Non-pigmented ciliary epithelial cell (primary cell): ENCODE results near the gene FKBP8.
"Not testable (repeated sequence)": the region's sequence is repeated elsewhere in the genome, so short reads cannot be mapped to it uniquely, and the experiment has no call there.

Experiments
- DNase-seq: peaks from one replicate; pipeline ENCODE4 v3.0.0-alpha.2; 2010; ENCODE audit warnings: low read depth

Gene FKBP8

DNA sequence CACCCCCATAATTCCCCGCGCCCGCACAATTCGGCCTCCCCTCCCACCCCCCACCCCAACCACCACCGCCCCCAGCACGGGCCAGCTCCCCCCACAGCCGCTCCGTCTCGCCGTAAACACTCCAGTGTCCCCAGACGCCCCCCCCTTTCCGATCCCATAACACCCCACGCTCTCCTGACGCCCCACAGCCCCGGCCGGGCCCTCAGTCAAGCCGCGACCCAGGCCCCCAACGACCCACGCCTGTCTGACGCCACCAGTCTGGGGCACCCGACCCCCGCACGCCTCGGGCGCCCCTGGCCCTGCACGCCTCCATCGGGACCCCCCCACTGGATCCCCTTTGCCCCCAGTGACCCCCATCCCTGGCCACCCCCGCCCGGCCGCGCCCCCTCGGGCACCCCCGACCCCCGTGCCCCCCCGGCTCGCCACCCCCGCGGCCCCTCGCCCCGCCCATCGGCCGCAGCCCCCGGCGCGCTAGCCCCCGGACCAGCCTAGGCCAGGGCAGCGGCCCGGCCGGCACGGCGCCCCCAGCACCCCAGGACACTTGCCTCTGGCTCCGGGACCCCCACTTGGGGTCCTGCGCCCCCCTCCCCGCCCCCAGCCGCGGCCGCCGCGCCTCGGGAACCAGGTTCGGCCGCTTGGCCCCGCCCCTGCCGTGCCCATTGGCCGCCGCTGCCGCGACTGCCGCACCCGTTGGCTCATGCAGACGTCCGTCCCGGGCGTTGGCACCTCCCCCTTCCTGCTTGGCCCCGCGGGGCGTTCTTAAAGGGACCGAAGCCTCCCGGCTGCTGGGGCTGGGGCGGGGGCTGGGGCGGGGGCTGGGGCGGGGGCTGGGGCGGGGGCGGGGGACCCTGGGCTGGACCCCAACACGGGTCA lies at the start of gene FKBP8:
TSS of gene FKBP8 (minus strand) at position 633 of the 873 bp plus-strand sequence. CDS start 1,603 bp downstream, outside the sequence.
- peak; percentile 48 for DNase-seq

- not testable (repeated sequence) for DNase-seq
Measured at GRCh38 chr19:18592732-18593131, 49.4 kb upstream of the FKBP8 start.

- no peak for DNase-seq
Measured at GRCh38 chr19:18591735-18592385, 48.5 kb upstream of the FKBP8 start.

DNA sequence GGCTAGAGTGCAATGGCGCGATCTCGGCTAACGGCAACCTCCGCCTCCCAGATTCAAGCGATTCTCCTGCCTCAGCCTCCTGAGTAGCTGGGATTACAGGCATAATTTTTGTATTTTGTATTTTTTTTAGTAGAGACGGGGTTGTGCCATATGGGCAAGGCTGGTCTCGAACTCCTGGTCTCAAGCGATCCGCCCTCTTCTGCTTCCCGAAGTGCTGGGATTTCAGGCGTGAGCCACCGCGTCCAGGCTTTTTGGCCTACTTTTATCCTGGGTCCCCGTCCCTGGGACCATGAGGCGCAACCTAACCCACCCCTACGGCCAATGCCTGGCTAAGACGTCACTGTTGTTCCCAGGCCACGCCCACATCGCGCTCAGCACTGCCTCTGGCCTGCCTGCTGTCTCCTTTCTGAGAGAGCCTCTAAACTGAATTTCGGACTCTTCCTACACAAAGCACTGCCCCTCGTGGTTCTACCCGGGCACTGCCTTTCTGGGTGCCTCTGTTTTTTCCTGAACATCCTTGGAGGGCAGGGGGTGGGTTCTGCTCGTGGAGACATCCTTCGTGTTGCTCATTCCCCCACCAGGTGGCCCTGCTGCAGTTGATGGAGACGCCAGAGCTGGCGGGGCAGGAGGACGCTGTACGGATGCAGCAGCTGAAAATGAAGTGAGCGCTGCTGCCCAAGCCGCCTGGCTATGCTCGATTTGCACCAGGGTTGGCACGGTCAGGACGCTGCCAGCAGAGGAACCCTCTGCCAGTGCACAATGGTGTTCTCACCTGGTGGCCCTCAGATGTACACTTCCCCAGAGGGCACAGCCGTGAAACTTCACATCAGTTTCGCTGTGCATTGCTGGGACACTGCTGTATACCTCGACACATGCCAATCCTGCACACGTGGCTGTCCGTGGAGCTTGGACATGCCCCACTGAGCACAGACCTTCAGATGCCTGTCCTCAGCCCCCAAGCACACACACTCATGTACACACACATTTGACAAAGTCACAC lies 47.2 kb upstream of the FKBP8 start:
- DNase-seq = peak; percentile 31

- no peak for DNase-seq
Measured at GRCh38 chr19:18589380-18590272, 46.3 kb upstream of the FKBP8 start.

DNA sequence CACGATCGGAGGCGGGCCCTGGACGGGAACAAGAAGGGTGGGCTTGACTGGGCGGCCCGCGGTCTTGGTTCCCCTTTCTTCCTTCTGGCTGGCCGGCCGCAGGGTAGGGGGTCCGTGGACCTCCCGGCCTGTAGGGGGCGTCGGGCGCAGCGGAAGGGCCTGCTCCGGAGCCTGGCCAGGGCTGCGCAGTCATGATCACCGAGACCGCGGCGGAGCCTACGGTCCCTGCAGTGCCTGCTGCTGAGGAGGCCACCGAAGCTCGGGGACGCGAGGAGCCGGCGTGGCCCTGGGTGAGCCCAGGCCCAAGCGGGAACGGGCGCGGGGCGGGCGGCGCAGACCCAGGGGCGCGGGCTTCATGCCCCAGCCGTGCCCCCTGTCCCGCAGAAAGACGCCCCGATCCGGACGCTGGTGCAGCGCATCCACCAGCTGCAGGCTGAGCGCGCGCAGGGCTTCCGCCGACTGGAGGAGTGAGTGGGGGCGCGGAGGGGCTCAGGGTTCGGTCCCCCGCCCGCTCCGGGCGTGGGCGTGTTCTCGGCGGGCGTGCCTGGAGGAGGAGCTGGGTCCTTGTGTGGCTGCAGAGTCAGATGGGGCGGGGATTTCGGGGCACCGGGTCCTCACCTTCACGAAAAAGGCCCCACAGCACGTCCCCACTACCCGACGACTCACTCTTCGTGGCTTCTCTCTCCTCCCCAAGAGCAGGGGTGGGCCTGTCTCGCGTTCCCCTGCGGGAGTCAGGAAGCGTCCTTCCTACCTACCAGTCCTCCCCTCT lies 45.4 kb upstream of the FKBP8 start, which contains the start of gene REX1BD:
TSS of gene REX1BD (plus strand) at position 188 of the 769 bp plus-strand sequence. CDS start at position 192, 4 bp downstream.
- DNase-seq = no peak

DNA sequence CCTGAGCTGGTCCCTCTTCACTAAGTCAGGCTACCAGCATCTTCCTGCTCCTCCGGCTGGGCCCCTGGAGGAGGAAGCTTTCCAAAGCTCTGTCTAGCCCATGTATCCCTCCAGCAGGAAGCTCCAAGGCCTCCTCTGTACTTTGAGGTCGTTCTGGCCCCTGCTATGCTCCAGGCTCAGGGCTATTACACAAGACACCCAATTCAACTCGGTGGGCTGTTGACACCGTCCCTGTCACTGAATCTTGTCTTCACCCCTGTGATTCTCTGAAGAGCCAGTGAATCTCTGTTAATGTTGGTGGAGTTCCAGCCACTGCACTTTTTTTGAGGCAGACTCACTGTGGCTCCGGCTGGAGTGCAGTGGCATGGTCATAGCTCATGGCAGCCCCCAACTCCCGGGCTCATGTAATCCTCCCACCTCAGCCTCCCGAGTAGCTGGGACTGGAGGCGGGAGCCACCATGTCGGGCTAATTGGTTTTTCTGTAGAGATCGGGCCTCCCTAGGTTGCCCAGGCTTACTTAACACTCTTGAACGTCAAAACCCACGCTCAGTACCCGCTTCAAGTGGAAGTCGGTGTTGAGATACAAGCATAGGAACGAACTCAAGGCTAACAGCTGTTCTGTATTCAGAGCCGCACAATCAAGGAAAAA lies 44.7 kb upstream of the FKBP8 start:
- no peak for DNase-seq

DNA sequence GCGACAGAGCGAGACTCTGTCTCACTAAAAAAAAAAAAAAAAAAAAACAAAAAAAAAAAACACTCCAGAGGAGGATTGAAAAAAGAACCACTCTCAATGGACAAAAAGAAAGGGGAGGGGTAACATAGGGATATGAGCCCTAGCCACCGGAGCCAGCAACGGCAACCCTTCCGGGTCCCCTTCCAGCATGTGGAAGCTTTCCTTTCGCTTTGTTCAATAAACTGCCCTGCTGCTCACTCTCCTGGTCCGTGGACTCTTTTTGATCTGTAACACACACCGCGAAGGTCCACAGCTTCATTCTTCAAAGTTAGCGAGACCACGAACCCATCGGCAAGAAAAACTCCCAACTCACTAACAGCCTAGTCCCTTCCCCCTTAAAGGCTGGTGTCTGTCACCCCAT lies 44.2 kb upstream of the FKBP8 start:
- DNase-seq = no peak

DNA sequence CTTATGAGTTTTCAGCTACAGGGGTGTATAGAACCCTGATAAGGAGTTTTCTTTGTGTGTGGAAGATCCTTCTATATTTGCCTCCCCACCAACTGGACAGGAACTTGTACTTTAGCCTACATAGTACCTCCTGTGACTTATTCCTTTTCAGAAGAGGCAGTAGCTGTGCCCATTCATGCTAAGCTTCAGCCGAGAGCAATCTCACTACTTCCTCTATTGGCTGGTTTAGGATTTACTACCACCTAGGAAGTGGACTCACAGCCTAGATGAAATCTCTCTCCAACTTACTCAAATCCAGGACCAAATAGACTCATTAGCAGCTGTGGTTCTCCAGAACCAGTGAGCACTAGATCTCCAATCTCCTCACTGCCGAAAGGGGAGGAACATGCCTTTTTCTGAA lies 42.9 kb upstream of the FKBP8 start:
- DNase-seq = no peak

- DNase-seq = no peak
Measured at GRCh38 chr19:18580311-18580710, 36.9 kb upstream of the FKBP8 start.

DNA sequence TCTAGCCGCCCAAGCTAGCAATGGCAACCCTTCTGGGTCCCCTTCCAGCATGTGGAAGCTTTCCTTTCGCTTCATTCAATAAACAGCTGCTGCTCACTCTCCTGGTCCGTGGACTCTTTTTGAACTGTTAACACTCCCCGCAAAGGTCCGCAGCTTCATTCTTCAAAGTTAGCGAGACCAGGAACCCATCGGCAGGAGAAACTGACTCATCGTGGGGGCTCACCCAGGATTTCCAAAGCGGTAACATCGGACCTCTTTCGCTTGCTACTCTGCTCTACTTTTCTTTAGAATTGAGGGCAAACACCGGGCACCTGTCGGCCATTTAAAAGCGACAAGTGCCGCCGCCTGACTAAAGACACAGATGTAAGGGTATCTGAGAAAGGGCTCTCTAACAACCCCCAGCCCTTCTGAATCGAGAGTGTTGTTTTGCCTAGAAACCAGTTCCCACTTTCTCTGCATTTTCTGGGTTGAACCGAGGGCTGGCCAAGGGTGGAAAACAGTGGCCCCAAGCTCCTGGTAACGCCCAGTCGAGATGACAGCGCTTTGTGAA lies 34.1 kb upstream of the FKBP8 start:
- DNase-seq = no peak

DNA sequence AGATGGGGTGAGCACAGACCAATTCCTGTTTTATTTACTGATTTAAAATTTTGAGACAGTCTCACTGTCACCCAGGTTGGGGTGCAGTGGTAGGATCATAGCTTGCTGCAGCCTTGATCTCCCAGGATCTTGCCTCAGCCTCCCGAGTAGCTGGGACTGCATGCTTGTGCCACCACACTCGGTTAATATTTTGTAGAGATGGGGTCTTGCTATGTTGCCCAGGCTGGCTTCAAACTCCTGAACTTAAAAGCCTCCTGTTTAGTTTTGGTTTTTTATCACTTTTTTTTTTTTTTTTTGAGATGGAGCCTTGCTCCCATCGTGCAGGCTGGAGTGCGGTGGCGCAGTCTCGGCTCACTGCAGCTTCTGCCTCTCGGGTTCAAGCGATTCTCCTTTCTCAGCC lies 33.0 kb upstream of the FKBP8 start:
- DNase-seq = no peak

- DNase-seq = no peak
Measured at GRCh38 chr19:18574691-18575291, 31.4 kb upstream of the FKBP8 start.

DNA sequence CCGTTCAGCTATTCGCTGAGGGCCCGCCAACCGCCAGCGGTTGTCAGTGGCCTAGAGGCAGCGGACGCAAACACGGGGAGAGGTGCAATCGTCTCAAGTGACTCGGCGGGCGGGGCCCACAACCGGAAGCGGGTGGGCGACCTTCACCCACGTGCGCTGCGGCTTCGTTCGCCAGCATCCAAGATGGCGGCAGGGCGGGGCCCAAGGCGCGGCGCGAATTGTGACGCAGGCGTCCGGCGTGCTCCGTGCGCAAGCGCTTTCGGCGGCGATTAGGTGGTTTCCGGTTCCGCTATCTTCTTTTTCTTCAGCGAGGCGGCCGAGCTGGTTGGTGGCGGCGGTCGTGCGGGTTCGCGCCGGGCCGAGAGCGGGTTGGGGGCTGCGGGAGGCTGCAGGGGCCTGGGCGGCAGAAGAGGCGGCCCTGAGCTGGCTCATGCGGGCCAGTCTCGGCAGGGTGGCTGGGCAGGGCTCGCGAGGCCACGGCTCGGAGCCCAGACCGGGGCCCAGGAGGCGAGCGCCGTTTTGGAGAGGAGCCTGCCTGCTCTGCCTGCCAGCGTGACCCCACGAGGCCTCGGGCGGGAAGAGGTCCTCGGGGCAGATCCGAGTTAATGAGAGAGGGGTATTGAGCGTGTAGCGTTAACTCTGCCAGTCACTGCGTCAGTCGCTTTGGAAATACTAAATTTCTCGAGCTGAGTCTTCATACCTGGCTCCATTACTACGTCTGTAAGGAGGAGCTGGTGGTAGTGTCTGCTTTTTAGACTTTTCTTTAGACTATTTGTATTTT lies 28.4 kb upstream of the FKBP8 start, which contains the start of gene UBA52:
TSS of gene UBA52 (plus strand) at position 294 of the 781 bp plus-strand sequence. CDS start 1,444 bp downstream, outside the sequence.
- peak; percentile 81 for DNase-seq

DNA sequence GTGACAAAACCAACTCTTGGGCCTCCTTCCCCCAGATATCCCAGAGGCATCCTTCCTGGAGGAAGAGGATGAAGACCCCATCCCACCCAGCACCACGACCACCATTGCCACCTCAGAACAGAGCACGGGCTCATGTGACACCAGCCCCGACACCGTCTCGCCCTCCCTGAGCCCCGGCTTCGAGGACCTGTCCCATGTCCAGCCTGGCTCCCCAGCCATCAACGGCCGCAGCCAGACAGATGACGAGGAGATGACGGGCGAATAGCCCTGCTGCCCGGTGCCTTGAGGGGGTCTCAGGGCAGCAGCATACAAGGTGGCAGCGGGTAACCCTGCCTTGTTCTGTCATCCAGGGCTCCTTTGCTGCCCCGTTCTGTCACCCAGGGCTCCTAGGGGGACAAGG lies 25.0 kb upstream of the FKBP8 start:
- DNase-seq = no peak

DNA sequence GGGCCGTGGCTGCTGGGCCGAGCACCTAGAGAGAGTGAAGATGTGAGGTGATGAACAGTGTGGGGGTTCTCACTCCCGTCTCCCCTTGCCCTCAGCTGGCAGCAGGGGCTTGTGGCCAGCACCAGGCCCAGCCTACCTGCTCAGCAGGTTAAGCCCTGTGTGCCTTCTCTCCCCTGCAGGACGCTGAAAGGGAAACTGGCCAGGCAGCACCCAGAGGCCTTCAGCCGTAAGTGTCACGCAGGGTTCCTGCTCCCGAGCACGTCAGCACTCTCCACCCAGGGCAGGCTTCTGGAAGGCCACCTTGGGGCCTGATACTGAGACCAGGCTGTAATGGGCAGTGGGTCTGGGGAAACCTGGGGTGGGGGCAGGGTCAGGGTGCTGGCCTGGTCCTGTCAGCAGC lies 23.6 kb upstream of the FKBP8 start:
- no peak for DNase-seq

DNA sequence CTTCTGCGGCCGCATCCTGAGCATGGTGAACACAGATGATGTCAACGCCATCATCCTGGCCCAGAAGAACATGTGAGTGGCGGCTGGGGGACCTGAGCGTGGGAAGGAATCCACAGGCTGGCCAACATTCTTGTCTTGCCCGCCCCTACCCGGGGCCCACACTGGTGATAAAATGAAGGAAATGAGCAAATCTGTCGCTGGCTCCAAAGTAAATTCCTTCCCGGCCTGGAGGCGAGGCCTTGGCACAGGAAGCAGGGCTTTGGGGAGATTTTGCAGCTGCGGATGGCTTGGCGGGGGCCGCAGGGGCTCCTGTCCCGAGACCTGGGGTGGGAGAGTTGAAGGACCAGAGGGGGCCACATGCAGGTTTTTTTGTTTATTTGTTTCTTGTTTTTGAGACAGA lies 18.7 kb upstream of the FKBP8 start:
- no peak for DNase-seq

GRCh38 chr19:18559685-18560084 lies 16.3 kb upstream of the FKBP8 start:
- DNase-seq = no peak
